ENCODE results near the gene REC8. TPM values are rescaled to one million over a fixed set of nuclear protein-coding genes. Genes with fewer than 3 reads are reported as not detected.

REC8 gene

Small RNA genes within 50 kb of the gene (microRNA-seq; reads per million reads assigned to microRNA genes)
- not detected for gene MIR7703

Data from HL-60 (cell line).